ENCODE measurements around the gene MCTP1. TPM values are rescaled to one million over a fixed set of nuclear protein-coding genes. Genes with fewer than 3 reads are reported as not detected.

MCTP1 gene
- total RNA-seq, 1 donor from 2014 or later, result not detected

GRCh38 chr5:95274011-95274410 lies 10.9 kb downstream of the MCTP1 start:
- Mint-ChIP-seq H3K27me3 (peaks cover 17% of the 10 kb centered on the region), H3K36me3 (ENCODE audit: low read depth) (no peaks in the 10 kb centered on the region), H3K4me1 (no peaks in the 10 kb centered on the region), H3K27ac (no peak overlapping the region), H3K9me3 (no peaks in the 10 kb centered on the region), H3K4me3 (no peak overlapping the region)
- intact Hi-C loops (cut with micrococcal nuclease), result no loop called here
- no peak for DNase-seq

GRCh38 chr5:95272316-95272929 lies 12.5 kb downstream of the MCTP1 start:
- no peaks in the 10 kb centered on the region for H3K4me1 Mint-ChIP-seq
- DNase-seq, result no peak
- peaks cover 17% of the 10 kb centered on the region for H3K27me3 Mint-ChIP-seq
- no peak overlapping the region for H3K27ac Mint-ChIP-seq
- intact Hi-C loops (cut with micrococcal nuclease), result no loop called here
- H3K36me3 Mint-ChIP-seq (ENCODE audit: low read depth), result no peaks in the 10 kb centered on the region
- no peaks in the 10 kb centered on the region for H3K9me3 Mint-ChIP-seq
- H3K4me3 Mint-ChIP-seq, result no peak overlapping the region

DNA sequence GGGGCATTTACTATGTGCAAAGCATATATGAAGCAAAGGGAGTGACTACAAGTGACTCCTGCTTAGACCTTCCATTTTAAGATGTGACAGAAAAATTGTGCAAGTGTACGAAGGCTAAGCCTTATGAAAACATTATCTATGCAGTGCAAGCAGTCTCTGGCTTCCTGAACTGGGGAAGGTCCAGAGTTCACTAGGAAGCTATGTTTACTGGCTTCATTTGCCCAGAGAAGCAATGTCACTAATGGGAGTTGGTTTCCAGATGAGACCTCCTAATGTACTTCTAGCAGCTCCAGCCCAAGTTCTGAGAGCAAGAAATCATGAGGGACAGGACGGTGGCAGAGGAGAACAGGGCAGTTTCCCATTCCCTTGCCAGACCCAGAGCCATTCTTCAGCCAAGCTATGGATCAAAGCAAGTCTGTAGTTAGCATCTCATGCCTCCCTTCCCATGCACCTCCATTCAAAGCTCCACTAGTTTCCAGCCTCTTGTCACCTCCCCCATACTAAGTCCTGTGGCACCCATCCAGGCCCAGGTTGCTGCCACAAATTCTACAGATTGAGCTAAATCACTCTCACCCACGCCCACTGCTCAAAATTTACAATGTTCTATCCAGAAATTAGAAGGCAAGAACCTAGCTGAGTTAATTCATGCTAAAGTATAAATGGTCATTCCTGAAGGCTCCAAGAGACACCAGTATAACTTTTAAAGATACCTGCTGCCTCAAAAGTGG lies 21.8 kb downstream of the MCTP1 start:
- intact Hi-C loops (cut with micrococcal nuclease), result no loop called here
- peaks cover 6% of the 10 kb centered on the region for H3K27me3 Mint-ChIP-seq
- no peak overlapping the region for H3K27ac Mint-ChIP-seq
- no peaks in the 10 kb centered on the region for H3K36me3 Mint-ChIP-seq (ENCODE audit: low read depth)
- no peaks in the 10 kb centered on the region for H3K4me1 Mint-ChIP-seq
- DNase-seq, result no peak
- no peak overlapping the region for H3K4me3 Mint-ChIP-seq
- H3K9me3 Mint-ChIP-seq, result no peaks in the 10 kb centered on the region

DNA sequence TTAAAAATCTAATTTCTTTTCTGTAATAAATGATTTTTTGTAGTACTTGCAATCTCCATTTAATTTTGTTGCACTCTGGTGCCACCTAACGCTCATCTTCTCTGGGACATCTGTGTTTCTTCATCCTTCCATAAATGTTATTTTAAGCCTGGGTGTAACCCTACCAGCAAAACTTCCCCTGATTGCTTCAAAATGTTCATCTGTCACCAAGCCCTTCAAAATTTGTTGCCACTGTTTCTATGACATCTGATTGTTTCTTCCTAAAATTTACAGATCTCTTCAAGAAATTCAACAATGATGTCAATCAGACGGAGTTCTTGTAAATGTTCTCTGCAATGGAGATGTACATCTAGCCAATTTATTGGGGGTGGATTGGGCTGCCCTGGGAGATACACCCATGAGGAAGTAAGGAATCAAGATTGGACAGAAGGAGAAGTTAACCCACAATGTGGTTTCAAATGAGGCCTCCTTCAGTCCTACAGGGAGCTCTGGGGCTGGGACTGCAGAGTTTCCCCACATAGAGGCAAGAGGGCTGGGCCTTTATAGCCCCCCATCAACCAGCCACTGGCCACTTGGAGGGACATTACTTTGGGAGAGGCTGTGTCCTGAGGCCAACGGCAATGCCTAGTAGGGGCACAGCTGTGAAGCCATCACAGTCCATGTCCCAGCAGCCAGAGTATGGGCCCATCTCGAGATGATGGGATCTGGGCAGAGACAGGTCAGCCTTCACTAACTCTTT lies 23.3 kb downstream of the MCTP1 start:
- Mint-ChIP-seq H3K27me3 (peaks cover 3% of the 10 kb centered on the region), H3K9me3 (no peaks in the 10 kb centered on the region), H3K4me3 (no peak overlapping the region), H3K36me3 (ENCODE audit: low read depth) (no peaks in the 10 kb centered on the region), H3K27ac (no peak overlapping the region), H3K4me1 (no peaks in the 10 kb centered on the region)
- DNase-seq, result no peak
- intact Hi-C loops (cut with micrococcal nuclease), result loop anchor here (2.0 kb wide), 1 partner anchor 293 kb away; no protein-coding TSS in a partner anchor

DNA sequence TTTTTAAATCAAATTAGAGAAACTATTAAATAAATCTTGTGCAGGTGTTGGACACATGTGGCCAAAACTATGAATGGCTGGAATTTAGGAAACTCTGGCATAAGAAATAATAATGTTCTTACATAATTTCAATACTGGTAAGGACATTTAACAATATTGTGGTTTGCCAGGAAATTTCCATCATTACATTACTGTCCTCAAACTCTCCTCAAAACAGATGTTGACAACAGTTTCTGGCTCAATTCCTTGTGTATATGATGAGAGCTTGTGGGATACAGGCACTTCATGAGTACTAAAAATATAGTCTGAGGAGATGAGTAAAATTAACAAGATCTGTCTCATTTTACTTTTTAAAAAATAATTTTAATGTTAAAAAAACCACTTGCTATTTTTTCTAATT lies 27.9 kb downstream of the MCTP1 start:
- H3K4me1 Mint-ChIP-seq, result no peaks in the 10 kb centered on the region
- H3K9me3 Mint-ChIP-seq, result no peaks in the 10 kb centered on the region
- no peak overlapping the region for H3K4me3 Mint-ChIP-seq
- no peaks in the 10 kb centered on the region for H3K36me3 Mint-ChIP-seq (ENCODE audit: low read depth)
- H3K27me3 Mint-ChIP-seq, result peaks cover 6% of the 10 kb centered on the region
- no peak for DNase-seq
- H3K27ac Mint-ChIP-seq, result no peak overlapping the region
- intact Hi-C loops (cut with micrococcal nuclease), result no loop called here

DNA sequence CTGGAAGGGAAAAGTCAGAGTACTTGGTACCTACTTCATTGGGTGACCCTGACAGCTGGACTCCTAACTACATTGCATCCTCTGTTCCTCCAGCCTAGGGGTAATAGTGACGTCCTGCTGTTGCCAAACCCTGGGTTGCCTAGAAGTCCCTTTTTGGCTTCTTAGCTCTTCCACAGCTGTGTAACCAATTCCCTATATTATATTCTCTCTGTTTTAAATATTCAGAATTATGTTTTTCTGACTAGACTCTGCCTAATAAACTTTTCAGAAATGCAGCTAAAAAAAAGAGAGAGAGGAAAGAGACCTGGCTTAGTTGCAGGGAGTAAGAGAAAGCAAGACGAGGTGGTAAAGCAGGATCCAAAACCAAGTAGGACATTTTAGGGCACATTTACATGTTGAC lies 28.4 kb downstream of the MCTP1 start:
- no peak for DNase-seq

DNA sequence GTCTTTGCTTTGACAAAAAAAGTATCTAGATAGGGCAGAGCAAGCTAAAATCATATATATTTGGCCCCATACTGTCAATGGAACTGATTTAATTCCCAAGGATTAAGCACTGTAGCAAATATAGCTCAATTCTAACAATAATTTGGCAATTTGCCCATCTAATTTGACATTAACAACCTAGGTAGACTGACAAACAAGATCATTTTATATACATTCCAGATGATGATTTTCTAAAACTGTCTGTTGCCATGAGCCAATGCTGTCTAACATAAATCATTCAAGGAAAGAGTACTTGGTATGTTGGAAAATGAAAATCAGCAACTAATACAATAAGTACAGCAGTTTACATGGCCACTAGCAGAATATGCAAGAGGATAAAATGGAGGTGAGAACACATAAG lies 32.1 kb downstream of the MCTP1 start:
- H3K27ac Mint-ChIP-seq, result no peak overlapping the region
- H3K4me3 Mint-ChIP-seq, result no peak overlapping the region
- no peaks in the 10 kb centered on the region for H3K36me3 Mint-ChIP-seq (ENCODE audit: low read depth)
- intact Hi-C loops (cut with micrococcal nuclease), result no loop called here
- H3K9me3 Mint-ChIP-seq, result no peaks in the 10 kb centered on the region
- no peaks in the 10 kb centered on the region for H3K4me1 Mint-ChIP-seq
- peaks cover 8% of the 10 kb centered on the region for H3K27me3 Mint-ChIP-seq
- DNase-seq, result no peak

More for the DNA sequence above, 28.4 kb downstream of the MCTP1 start:
- Mint-ChIP-seq H3K4me1 (no peaks in the 10 kb centered on the region), H3K36me3 (ENCODE audit: low read depth) (no peaks in the 10 kb centered on the region), H3K9me3 (no peaks in the 10 kb centered on the region), H3K27ac (no peak overlapping the region), H3K4me3 (no peak overlapping the region), H3K27me3 (peaks cover 6% of the 10 kb centered on the region)
- intact Hi-C loops (cut with micrococcal nuclease), result no loop called here

GRCh38 chr5:95251185-95251584 lies 33.7 kb downstream of the MCTP1 start:
- Mint-ChIP-seq H3K36me3 (ENCODE audit: low read depth) (no peaks in the 10 kb centered on the region), H3K4me3 (no peak overlapping the region), H3K27me3 (peaks cover 8% of the 10 kb centered on the region), H3K9me3 (no peaks in the 10 kb centered on the region), H3K27ac (no peak overlapping the region), H3K4me1 (no peaks in the 10 kb centered on the region)
- no peak for DNase-seq
- intact Hi-C loops (cut with micrococcal nuclease), result no loop called here

DNA sequence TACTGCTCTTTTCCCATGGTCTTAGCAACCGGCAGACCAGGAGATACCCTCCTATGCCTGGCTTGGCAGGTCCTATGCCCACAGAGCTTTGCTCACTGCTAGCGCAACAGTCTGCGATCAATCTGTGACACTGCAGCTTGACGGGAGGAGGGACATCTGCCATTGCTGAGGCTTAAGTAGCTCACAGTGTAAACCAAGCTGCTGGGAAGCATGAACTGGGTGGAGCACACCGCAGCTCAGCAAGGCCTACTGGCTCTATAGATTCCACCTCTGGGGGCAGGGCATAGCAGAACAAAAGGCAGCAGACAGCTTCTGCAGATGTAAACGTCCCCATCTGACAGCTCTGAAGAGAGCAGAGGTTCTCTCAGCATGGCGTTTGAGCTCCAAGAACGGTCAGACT lies 40.4 kb downstream of the MCTP1 start:
- no peak overlapping the region for H3K27ac Mint-ChIP-seq
- no peak for DNase-seq
- intact Hi-C loops (cut with micrococcal nuclease), result no loop called here
- no peaks in the 10 kb centered on the region for H3K9me3 Mint-ChIP-seq
- H3K4me3 Mint-ChIP-seq, result no peak overlapping the region
- H3K36me3 Mint-ChIP-seq (ENCODE audit: low read depth), result no peaks in the 10 kb centered on the region
- peaks cover 4% of the 10 kb centered on the region for H3K27me3 Mint-ChIP-seq
- peaks cover 3% of the 10 kb centered on the region for H3K4me1 Mint-ChIP-seq

GRCh38 chr5:95241635-95242034 lies 43.3 kb downstream of the MCTP1 start:
- H3K4me3 Mint-ChIP-seq, result no peak overlapping the region
- intact Hi-C loops (cut with micrococcal nuclease), result no loop called here
- no peaks in the 10 kb centered on the region for H3K36me3 Mint-ChIP-seq (ENCODE audit: low read depth)

GRCh38 chr5:95241161-95241560 lies 43.7 kb downstream of the MCTP1 start:
- no peaks in the 10 kb centered on the region for H3K36me3 Mint-ChIP-seq (ENCODE audit: low read depth)
- H3K27ac Mint-ChIP-seq, result no peak overlapping the region
- intact Hi-C loops (cut with micrococcal nuclease), result no loop called here
- DNase-seq, result no peak
- H3K27me3 Mint-ChIP-seq, result peaks cover 6% of the 10 kb centered on the region
- H3K9me3 Mint-ChIP-seq, result no peaks in the 10 kb centered on the region
- peaks cover 3% of the 10 kb centered on the region for H3K4me1 Mint-ChIP-seq
- no peak overlapping the region for H3K4me3 Mint-ChIP-seq

More at GRCh38 chr5:95241635-95242034, 43.3 kb downstream of the MCTP1 start:
- Mint-ChIP-seq H3K27ac (no peak overlapping the region), H3K9me3 (no peaks in the 10 kb centered on the region), H3K27me3 (peaks cover 4% of the 10 kb centered on the region), H3K4me1 (peaks cover 3% of the 10 kb centered on the region)
- no peak for DNase-seq

DNA sequence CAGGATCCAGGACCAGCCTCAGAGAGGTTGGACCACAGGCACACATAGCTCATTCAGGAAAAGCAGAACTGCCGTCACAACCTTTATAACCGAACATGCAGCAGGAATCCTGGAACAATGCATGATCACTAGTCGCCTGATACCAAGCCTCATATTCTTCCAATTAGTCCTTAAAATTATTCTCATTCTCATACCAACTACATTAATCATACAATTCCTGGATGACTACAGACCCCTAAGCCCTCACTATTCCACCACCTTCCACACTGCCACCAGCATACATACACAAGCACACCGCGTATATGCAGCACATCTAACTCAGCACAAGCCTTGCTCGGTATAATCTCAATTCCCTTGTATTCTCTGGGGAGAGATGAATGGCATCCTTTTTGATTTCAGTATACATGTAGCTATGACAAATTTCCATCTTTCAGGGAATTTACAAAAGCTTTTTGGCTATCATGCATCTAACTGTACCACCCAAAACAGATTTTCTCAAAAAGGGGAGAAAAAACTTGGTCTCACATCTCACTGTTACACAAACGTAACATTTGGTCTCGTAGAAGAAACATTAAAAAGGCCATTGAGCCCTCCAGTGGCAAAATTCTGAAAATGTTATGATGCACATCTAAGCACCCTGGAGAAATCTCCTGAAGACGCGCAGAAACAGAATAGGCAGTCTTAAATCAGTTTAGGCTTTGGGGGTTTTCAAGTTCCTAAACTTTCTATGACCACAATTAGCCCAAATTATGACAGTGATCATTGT lies 46.2 kb downstream of the MCTP1 start:
- Mint-ChIP-seq H3K4me1 (peaks cover 3% of the 10 kb centered on the region), H3K27me3 (peaks cover 6% of the 10 kb centered on the region), H3K9me3 (no peaks in the 10 kb centered on the region), H3K36me3 (ENCODE audit: low read depth) (no peaks in the 10 kb centered on the region), H3K4me3 (no peak overlapping the region), H3K27ac (no peak overlapping the region)
- intact Hi-C loops (cut with micrococcal nuclease), result no loop called here
- DNase-seq, result no peak

- H3K27ac Mint-ChIP-seq, result no peak overlapping the region
- no peak for DNase-seq
- H3K4me1 Mint-ChIP-seq, result peaks cover 3% of the 10 kb centered on the region
- no peaks in the 10 kb centered on the region for H3K36me3 Mint-ChIP-seq (ENCODE audit: low read depth)
- H3K4me3 Mint-ChIP-seq, result no peak overlapping the region
- intact Hi-C loops (cut with micrococcal nuclease), result no loop called here
- H3K9me3 Mint-ChIP-seq, result no peaks in the 10 kb centered on the region
- H3K27me3 Mint-ChIP-seq, result peaks cover 6% of the 10 kb centered on the region
Observed at GRCh38 chr5:95237324-95237723, 47.6 kb downstream of the MCTP1 start.
